ENCODE measurements around the gene DUSP28. TPM values are rescaled to one million over a fixed set of nuclear protein-coding genes. Genes with fewer than 3 reads are reported as not detected.

Gene DUSP28
- total and polyA plus RNA-seq, 2 of the 13 experiments (the other 11 are each of a cell fraction or from before 2014, with no cell fraction given) = 5.2 to 8.6 TPM

GRCh38 chr2:240604291-240604938, 44.3 kb downstream of the DUSP28 start (continued):
- TF ChIP-seq ZNF354B (CRISPR knock-in tag; IDR thresholded peaks at IDR 0.05) (no peak), ZSCAN25 (CRISPR knock-in tag; IDR thresholded peaks at IDR 0.05) (peak; percentile 95), ZNF121 (CRISPR knock-in tag; IDR thresholded peaks at IDR 0.05) (no peak), ZBTB44 (CRISPR knock-in tag; IDR thresholded peaks at IDR 0.05) (no peak), ERF (CRISPR knock-in tag; IDR thresholded peaks at IDR 0.05) (peak; percentile 94), TAF1 (CRISPR knock-in tag; IDR thresholded peaks at IDR 0.05) (peak; percentile 65), KMT2A (CRISPR knock-in tag; IDR thresholded peaks at IDR 0.05) (peak; percentile 58), GABPA (IDR thresholded peaks at IDR 0.05; ENCODE audit: low read depth, low read length) (no peak), GABPA (CRISPR knock-in tag; IDR thresholded peaks at IDR 0.05; ENCODE audit: low read depth) (peak; percentile 87), MXI1 (IDR thresholded peaks at IDR 0.05; ENCODE audit: borderline replicate concordance, low read depth, low read length) (peak; percentile 85; the same call in 2 of the 3 replicates), ARID4A (CRISPR knock-in tag; IDR thresholded peaks at IDR 0.05; ENCODE audit: borderline replicate concordance) (peak; percentile 66; the same call in 1 of the 2 replicates), ZNF510 (CRISPR knock-in tag; IDR thresholded peaks at IDR 0.05; ENCODE audit: low read depth) (no peak), ZNF570 (CRISPR knock-in tag; IDR thresholded peaks at IDR 0.05; ENCODE audit: borderline replicate concordance) (no peak), FUBP1 (CRISPR knock-in tag; IDR thresholded peaks at IDR 0.05; ENCODE audit: borderline replicate concordance) (0 out of 2 replicates have a peak, but pooled peaks have one; percentile 31), ZNF414 (CRISPR knock-in tag; IDR thresholded peaks at IDR 0.05) (0 out of 2 replicates have a peak, but pooled peaks have one; percentile 40), SALL2 (CRISPR knock-in tag; IDR thresholded peaks at IDR 0.05) (0 out of 2 replicates have a peak, but pooled peaks have one; percentile 44), TSC22D2 (CRISPR knock-in tag; IDR thresholded peaks at IDR 0.05; ENCODE audit: borderline replicate concordance) (peak; percentile 73; the same call in 1 of the 2 replicates), SATB2 (CRISPR knock-in tag; IDR thresholded peaks at IDR 0.05) (no peak), ZNF20 (CRISPR knock-in tag; IDR thresholded peaks at IDR 0.05) (no peak), GATAD2A (CRISPR knock-in tag; IDR thresholded peaks at IDR 0.05) (peak; percentile 85), MNT (IDR thresholded peaks at IDR 0.05) (no peak)
